ENCODE results near the gene SLC2A2. TPM values are rescaled to one million over a fixed set of nuclear protein-coding genes. Genes with fewer than 3 reads are reported as not detected.

Gene SLC2A2
- total RNA-seq, 1 donor from 2014 or later: not detected

GRCh38 chr3:171001250-171001893, 25.1 kb downstream of the SLC2A2 start:
- intact Hi-C loops (cut with DNase I): no loop called here
- Histone ChIP-seq H3K9me3 (no peaks in the 10 kb centered on the region), H3K4me3 (no peak overlapping the region), H3K36me3 (no peaks in the 10 kb centered on the region), H3K4me1 (no peaks in the 10 kb centered on the region), H3K27ac (no peak overlapping the region), H3K27me3 (no peaks in the 10 kb centered on the region)
- DNase-seq (ENCODE audit: extremely low spot score in 2 of 2): no peak
- TF ChIP-seq CTCF (IDR thresholded peaks at IDR 0.05): no peak
- no peak for TF ChIP-seq POLR2A (IDR thresholded peaks at IDR 0.05)
- no peak for TF ChIP-seq POLR2AphosphoS5 (IDR thresholded peaks at IDR 0.05; ENCODE audit: insufficient read depth in 1 of 2, low read depth in 1 of 2)

- no peak overlapping the region for H3K27ac ChIP-seq
- intact Hi-C loops (cut with DNase I): no loop called here
- H3K4me3 ChIP-seq: no peak overlapping the region
- DNase-seq (ENCODE audit: extremely low spot score in 2 of 2): no peak
- TF ChIP-seq CTCF (IDR thresholded peaks at IDR 0.05) (no peak), POLR2A (IDR thresholded peaks at IDR 0.05) (no peak), POLR2AphosphoS5 (IDR thresholded peaks at IDR 0.05; ENCODE audit: insufficient read depth in 1 of 2, low read depth in 1 of 2) (no peak)
- no peaks in the 10 kb centered on the region for H3K9me3 ChIP-seq
- H3K36me3 ChIP-seq: no peaks in the 10 kb centered on the region
- H3K27me3 ChIP-seq: no peaks in the 10 kb centered on the region
- H3K4me1 ChIP-seq: no peaks in the 10 kb centered on the region
Observed at GRCh38 chr3:171000281-171000680, 26.2 kb downstream of the SLC2A2 start.

GRCh38 chr3:170999737-171000242, 26.7 kb downstream of the SLC2A2 start:
- Histone ChIP-seq H3K27me3 (no peaks in the 10 kb centered on the region), H3K4me3 (no peak overlapping the region), H3K9me3 (no peaks in the 10 kb centered on the region), H3K27ac (no peak overlapping the region), H3K4me1 (no peaks in the 10 kb centered on the region), H3K36me3 (no peaks in the 10 kb centered on the region)
- intact Hi-C loops (cut with DNase I): no loop called here
- no peak for TF ChIP-seq POLR2A (IDR thresholded peaks at IDR 0.05)
- no peak for TF ChIP-seq POLR2AphosphoS5 (IDR thresholded peaks at IDR 0.05; ENCODE audit: insufficient read depth in 1 of 2, low read depth in 1 of 2)
- TF ChIP-seq CTCF (IDR thresholded peaks at IDR 0.05): no peak
- DNase-seq (ENCODE audit: extremely low spot score in 2 of 2): no peak

- Histone ChIP-seq H3K27me3 (no peaks in the 10 kb centered on the region), H3K27ac (no peak overlapping the region), H3K4me3 (no peak overlapping the region), H3K9me3 (no peaks in the 10 kb centered on the region), H3K36me3 (no peaks in the 10 kb centered on the region), H3K4me1 (no peaks in the 10 kb centered on the region)
- intact Hi-C loops (cut with DNase I): no loop called here
- TF ChIP-seq POLR2A (IDR thresholded peaks at IDR 0.05) (no peak), CTCF (IDR thresholded peaks at IDR 0.05) (no peak), POLR2AphosphoS5 (IDR thresholded peaks at IDR 0.05; ENCODE audit: insufficient read depth in 1 of 2, low read depth in 1 of 2) (no peak)
- no peak for DNase-seq (ENCODE audit: extremely low spot score in 2 of 2)
Observed at GRCh38 chr3:170997961-170998913, 28.3 kb downstream of the SLC2A2 start.
